Spleen (tissue), 11 donors: ENCODE results near the gene ABCG4. TPM values are rescaled to one million over a fixed set of nuclear protein-coding genes. Genes with fewer than 3 reads are reported as not detected.

Experiments used
- DNase-seq: peaks from one replicate; pipeline ENCODE4 v3.0.0-alpha.2; 2020
- H3K27ac ChIP-seq, 8 donors: fragments of 200-600 bp; sonication (generic) in 7 of 8; 1 replicate in 4 of 8; 2 replicates in 4 of 8; pipeline versions ENCODE4 v1.5.0 to v1.8.0; 2016 to 2021; ENCODE audit warnings: inconsistent platforms in 4 of 8, mild to moderate bottlenecking in 4 of 8, moderate library complexity in 1 of 8
- H3K27me3 ChIP-seq, 7 donors: fragments of 200-600 bp; sonication (generic) in 6 of 7; replicated peaks in 1 of 7; 1 replicate in 4 of 7; 2 replicates in 3 of 7; pipeline versions ENCODE4 v1.5.0 to v1.8.0; 2016 to 2021; ENCODE audit warnings: inconsistent platforms in 3 of 7, mild to moderate bottlenecking in 1 of 7
- H3K36me3 ChIP-seq, 6 donors: fragments of 200-600 bp; sonication (generic) in 5 of 6; 1 replicate in 4 of 6; 2 replicates in 2 of 6; pipeline versions ENCODE4 v1.5.0 to v1.8.0; 2016 to 2021; ENCODE audit warnings: inconsistent platforms in 2 of 6
- H3K4me1 ChIP-seq, 6 donors: fragments of 200-600 bp; sonication (generic) in 5 of 6; 1 replicate in 3 of 6; 2 replicates in 3 of 6; pipeline versions ENCODE4 v1.5.0 to v1.8.0; 2016 to 2021; ENCODE audit warnings: inconsistent platforms in 3 of 6
- H3K4me3 ChIP-seq, 8 donors: fragments of 200-600 bp; sonication (generic) in 7 of 8; 1 replicate in 4 of 8; 2 replicates in 4 of 8; pipeline versions ENCODE4 v1.5.0 to v1.8.0; 2016 to 2021; ENCODE audit warnings: inconsistent platforms in 4 of 8, mild to moderate bottlenecking in 4 of 8, moderate library complexity in 2 of 8
- H3K9me3 ChIP-seq, 8 donors: fragments of 200-600 bp; sonication (generic) in 7 of 8; 1 replicate in 4 of 8; 2 replicates in 4 of 8; pipeline versions ENCODE4 v1.5.0 to v1.8.0; 2016 to 2021; ENCODE audit warnings: inconsistent platforms in 4 of 8
- POLR2A ChIP-seq, 3 donors: fragments of 450-650 bp; IDR thresholded peaks; one replicate each; pipeline ENCODE4 v1.5.1; 2017; ENCODE audit warnings: antibody characterized with exemption in 3 of 3, mild to moderate bottlenecking in 1 of 3
- POLR2AphosphoS5 ChIP-seq, 3 donors: sonication (generic); formaldehyde crosslinking; IDR thresholded peaks; one replicate each; pipeline ENCODE4 v1.5.1; 2017; ENCODE audit warnings: antibody characterized with exemption in 3 of 3
- WGBS, 5 donors: extraction: QIAGEN DNeasy Blood & Tissue Kit in 3 of 5; methylation state at CpG; one replicate each; pipeline versions ENCODE4 v1.1.5 to v1.1.7; 2013 to 2018; 5-methylcytosine and 5-hydroxymethylcytosine counted together
- intact Hi-C: fragments of 100-400 bp; cut with DNase I; formaldehyde crosslinking; loops from one replicate; pipeline ENCODE4 v1.15.0; 2023; ENCODE audit warnings: low total_unique reads
- polyA plus RNA-seq, 3 donors: library from polyadenylated mRNA; stranded (reverse); fragments of 200-250 nt; gene quantifications; one replicate each; pipeline ENCODE4 v1.2.1, GENCODE V29; 2013
- total RNA-seq, 7 donors: library from RNA; depleted of rRNA in 3 of 7; stranded (reverse); fragments of >200 nt in 3 of 7; fragmentation: NEBNext Ultra II Directional in 4 of 7; extraction: Animal tissue kit (Norgen Biotek cat#: 25700) in 4 of 7; gene quantifications; one replicate each; pipeline versions ENCODE4 v1.1.0 to v1.2.1, GENCODE V29; 2016 to 2021
- TF ChIP-seq, protein P1 (sequence below), 11 experiments: fragments of 200-600 bp in 7 of 11; fragments of 450-650 bp in 4 of 11; sonication (generic) in 4 of 11; IDR thresholded peaks in 8 of 11; conservative IDR thresholded peaks in 3 of 11; 1 replicate in 7 of 11; 2 replicates in 4 of 11; pipeline versions ENCODE4 v1.4.0 to v1.8.0; 2016 to 2021; ENCODE audit warnings: antibody characterized with exemption in 11 of 11, inconsistent platforms in 4 of 11, mild to moderate bottlenecking in 1 of 11
- donor health status: healthy with polysubstance abuse.
- donor health status: DM: no; HTN: no; CAD: no; lungs with moderate emphysema.
- donor health status: DM: no; HTN: no; CAD: no.
- donor health status: Bipolar disorder and iron deficiency.
- donor health status: healthy.
- donor health status: DM: no; HTN: no; CAD: no.
- donor health status: DM: yes; HTN: yes; CAD: no.

Gene ABCG4
- total and polyA plus RNA-seq, 10 donors = 0.03 to 0.32 (median 0.20) TPM; not detected in 4

DNA sequence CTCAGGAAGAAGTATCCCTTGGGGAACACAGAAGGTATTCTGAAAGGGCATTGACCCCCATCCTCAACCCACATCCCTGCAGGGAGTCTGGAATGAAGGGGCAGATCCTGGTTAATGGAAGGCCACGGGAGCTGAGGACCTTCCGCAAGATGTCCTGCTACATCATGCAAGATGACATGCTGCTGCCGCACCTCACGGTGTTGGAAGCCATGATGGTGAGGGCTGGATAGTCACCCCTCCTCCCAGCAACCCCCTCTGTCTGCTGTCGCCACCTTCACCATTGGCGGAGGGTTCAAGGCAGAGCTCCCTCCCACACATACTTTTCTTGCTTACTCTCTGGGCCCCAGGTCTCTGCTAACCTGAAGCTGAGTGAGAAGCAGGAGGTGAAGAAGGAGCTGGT, 5.3 kb downstream of the ABCG4 start:
- Histone ChIP-seq H3K9me3 (no peaks in the 10 kb centered on the region), H3K27me3 (peaks cover 0 to 30% (median 13%) of the 10 kb centered on the region in 7 donors), H3K4me1 (peaks cover 0 to 14% (median 9%) of the 10 kb centered on the region in 6 donors), H3K36me3 (no peaks in the 10 kb centered on the region), H3K4me3 (no peak overlapping the region), H3K27ac (no peak overlapping the region)
- no peak for DNase-seq
- WGBS, 5 donors = 89 to 93% (median 91%) methylated on average over 6 of the region's 6 CpGs
- intact Hi-C loops = no loop called here
- TF ChIP-seq POLR2AphosphoS5 (IDR thresholded peaks at IDR 0.05) (no peak), POLR2A (IDR thresholded peaks at IDR 0.05) (no peak)
- TF ChIP-seq, protein P1, sequence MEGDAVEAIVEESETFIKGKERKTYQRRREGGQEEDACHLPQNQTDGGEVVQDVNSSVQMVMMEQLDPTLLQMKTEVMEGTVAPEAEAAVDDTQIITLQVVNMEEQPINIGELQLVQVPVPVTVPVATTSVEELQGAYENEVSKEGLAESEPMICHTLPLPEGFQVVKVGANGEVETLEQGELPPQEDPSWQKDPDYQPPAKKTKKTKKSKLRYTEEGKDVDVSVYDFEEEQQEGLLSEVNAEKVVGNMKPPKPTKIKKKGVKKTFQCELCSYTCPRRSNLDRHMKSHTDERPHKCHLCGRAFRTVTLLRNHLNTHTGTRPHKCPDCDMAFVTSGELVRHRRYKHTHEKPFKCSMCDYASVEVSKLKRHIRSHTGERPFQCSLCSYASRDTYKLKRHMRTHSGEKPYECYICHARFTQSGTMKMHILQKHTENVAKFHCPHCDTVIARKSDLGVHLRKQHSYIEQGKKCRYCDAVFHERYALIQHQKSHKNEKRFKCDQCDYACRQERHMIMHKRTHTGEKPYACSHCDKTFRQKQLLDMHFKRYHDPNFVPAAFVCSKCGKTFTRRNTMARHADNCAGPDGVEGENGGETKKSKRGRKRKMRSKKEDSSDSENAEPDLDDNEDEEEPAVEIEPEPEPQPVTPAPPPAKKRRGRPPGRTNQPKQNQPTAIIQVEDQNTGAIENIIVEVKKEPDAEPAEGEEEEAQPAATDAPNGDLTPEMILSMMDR (IDR thresholded peaks at IDR 0.05 in 8 of 11, conservative IDR thresholded peaks at IDR 0.05 in 3 of 11) = no peak

- no peak overlapping the region for H3K4me3 ChIP-seq
- intact Hi-C loops = no loop called here
- WGBS, 5 donors = 42 to 55% (median 45%) methylated on average over 8 of the region's 8 CpGs
- H3K4me1 ChIP-seq = no peaks in the 10 kb centered on the region
- H3K27ac ChIP-seq = no peak overlapping the region
- H3K27me3 ChIP-seq = peaks cover 0 to 13% (median 0%) of the 10 kb centered on the region in 7 donors
- DNase-seq = no peak
- no peaks in the 10 kb centered on the region for H3K36me3 ChIP-seq
- no peaks in the 10 kb centered on the region for H3K9me3 ChIP-seq
- TF ChIP-seq POLR2A (IDR thresholded peaks at IDR 0.05) = no peak
- no peak for TF ChIP-seq POLR2AphosphoS5 (IDR thresholded peaks at IDR 0.05)
- TF ChIP-seq, protein P1 (IDR thresholded peaks at IDR 0.05 in 8 of 11, conservative IDR thresholded peaks at IDR 0.05 in 3 of 11) = peak in 6 of 11 experiments; percentile 8 to 32 (median 21)
These were observed 7.1 kb downstream of the ABCG4 start for GRCh38 chr11:119155733-119156492.

DNA sequence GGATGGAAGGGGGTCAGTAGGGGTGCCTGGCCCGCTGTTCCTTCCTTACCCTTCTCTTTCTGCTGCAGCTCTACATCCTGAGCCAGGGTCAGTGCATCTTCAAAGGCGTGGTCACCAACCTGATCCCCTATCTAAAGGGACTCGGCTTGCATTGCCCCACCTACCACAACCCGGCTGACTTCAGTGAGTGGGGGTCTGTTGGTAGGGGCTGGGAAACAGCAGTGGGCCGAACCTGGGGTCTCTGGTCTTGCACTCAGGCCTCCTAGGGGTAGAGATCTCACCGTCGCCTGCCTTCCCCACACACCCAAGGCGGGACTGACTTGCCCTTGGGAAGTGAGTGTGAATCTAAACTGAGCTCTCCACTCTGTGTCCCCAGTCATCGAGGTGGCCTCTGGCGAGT, 7.6 kb downstream of the ABCG4 start:
- H3K27me3 ChIP-seq = peaks cover 0 to 10% (median 0%) of the 10 kb centered on the region in 7 donors
- TF ChIP-seq, protein P1 (IDR thresholded peaks at IDR 0.05 in 8 of 11, conservative IDR thresholded peaks at IDR 0.05 in 3 of 11) = peak in 1 of 11 experiments; percentile 12
- TF ChIP-seq POLR2AphosphoS5 (IDR thresholded peaks at IDR 0.05) = no peak
- TF ChIP-seq POLR2A (IDR thresholded peaks at IDR 0.05) = no peak
- no peak overlapping the region for H3K27ac ChIP-seq
- no peaks in the 10 kb centered on the region for H3K36me3 ChIP-seq
- DNase-seq = no peak
- H3K4me1 ChIP-seq = no peaks in the 10 kb centered on the region
- 81 to 92% (median 90%) methylated on average over 9 to 10 of the region's 10 CpGs for WGBS, 5 donors
- H3K9me3 ChIP-seq = no peaks in the 10 kb centered on the region
- intact Hi-C loops = no loop called here
- no peak overlapping the region for H3K4me3 ChIP-seq

- no peaks in the 10 kb centered on the region for H3K9me3 ChIP-seq
These were observed 8.2 kb downstream of the ABCG4 start for GRCh38 chr11:119157063-119157462.

More at GRCh38 chr11:119157063-119157462, 8.2 kb downstream of the ABCG4 start:
- intact Hi-C loops = no loop called here
- Histone ChIP-seq H3K4me1 (no peaks in the 10 kb centered on the region), H3K4me3 (no peak overlapping the region), H3K27ac (no peak overlapping the region), H3K27me3 (peaks cover 0 to 10% (median 0%) of the 10 kb centered on the region in 7 donors), H3K36me3 (no peaks in the 10 kb centered on the region)
- WGBS, 5 donors = 44 to 63% (median 58%) methylated on average over 3 of the region's 3 CpGs
- DNase-seq = no peak
- TF ChIP-seq POLR2AphosphoS5 (IDR thresholded peaks at IDR 0.05) (no peak), POLR2A (IDR thresholded peaks at IDR 0.05) (no peak)
- TF ChIP-seq, protein P1 (IDR thresholded peaks at IDR 0.05 in 8 of 11, conservative IDR thresholded peaks at IDR 0.05 in 3 of 11) = no peak
